Activated CD4-positive, alpha-beta T cell treated with anti-CD3 and anti-CD28 coated beads, Interleukin-2, amount 50 U/mL, for 24 hours (primary cell): ENCODE data around the gene SSBP4.

Source experiments
- DNase-seq, 2 donors: peaks; one replicate each; pipeline ENCODE4 v3.0.0-alpha.2; 2020; ENCODE audit warnings: low read depth in 1 of 2, low spot score in 1 of 2

SSBP4 gene

DNA sequence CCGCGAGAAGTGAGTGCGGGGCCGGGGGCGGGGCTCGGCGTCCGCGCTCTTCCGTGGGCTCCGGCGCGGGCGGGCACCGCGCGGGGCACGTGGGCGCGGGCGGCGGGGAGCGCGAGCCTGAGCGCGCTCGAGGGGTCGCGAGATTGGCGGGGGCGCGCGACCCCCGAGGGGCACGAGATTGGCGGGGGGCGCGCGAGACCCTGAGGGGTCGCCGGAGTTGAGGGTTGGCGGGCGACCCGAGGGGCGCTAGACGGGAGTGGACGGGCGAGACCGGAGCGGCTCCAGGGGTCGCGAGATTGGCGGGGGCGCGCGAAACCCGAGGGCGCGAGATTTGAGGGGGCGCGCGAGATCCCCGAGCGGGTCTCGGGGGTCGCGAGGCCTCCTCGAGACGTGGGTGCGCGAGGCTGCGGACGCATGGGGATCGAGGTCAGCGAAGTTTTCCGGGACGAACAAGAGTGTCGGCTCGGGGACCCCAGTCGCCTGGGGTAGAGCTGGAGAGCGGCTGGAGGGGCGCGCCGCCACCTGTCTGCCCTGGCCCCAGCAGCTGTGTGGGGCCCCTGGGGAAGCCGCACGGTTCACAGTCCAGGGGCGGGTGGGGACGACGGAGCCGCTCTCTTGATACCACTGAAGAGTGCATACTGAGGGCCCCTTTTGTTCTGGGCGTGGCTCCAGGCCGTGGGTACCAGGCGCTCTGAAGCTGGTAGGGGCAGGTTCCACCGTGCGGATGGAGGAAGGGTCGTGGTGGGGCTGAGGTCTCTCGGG, 682 bp downstream of the SSBP4 start:
- DNase-seq = no peak

GRCh38 chr19:18420930-18421329, 1.7 kb downstream of the SSBP4 start:
- DNase-seq = no peak

- no peak for DNase-seq
Observed at GRCh38 chr19:18421371-18421959, 2.3 kb downstream of the SSBP4 start.

DNA sequence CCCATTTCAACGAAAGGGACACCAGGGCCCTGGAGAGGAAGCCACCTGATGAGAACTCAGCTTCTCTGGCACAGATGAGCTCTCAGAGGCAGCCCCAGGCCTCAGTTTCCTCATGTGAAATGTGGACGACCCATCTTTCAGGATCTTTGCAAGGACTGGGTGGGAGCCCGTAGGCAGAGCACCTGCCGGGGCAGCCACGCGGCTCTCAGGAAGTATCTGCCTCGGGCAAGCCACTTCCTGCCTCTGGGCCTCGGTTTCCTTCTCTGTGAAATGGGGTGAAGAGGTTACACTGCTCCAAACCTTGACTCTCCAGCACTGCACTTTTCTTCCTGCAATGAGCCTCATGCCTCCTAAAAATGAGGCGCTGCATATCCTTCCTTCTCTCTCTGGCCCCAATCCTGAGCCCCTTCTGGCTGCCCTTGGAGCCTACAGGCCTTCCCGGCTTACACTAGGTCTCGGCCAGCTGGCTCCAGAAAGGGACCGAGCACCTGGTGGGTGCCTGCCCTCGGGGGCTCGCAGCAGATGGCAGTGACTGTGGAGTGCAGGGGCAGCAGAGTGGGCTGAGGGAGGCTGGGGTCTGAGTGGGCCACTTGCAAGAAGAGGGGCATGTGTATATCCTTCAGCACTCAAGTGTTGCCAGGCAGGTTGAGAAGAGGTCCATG, 3.5 kb downstream of the SSBP4 start:
- DNase-seq = no peak

GRCh38 chr19:18423258-18424020, 4.2 kb downstream of the SSBP4 start:
- no peak for DNase-seq

- DNase-seq = no peak
Observed at GRCh38 chr19:18424122-18424889, 5.1 kb downstream of the SSBP4 start.

DNA sequence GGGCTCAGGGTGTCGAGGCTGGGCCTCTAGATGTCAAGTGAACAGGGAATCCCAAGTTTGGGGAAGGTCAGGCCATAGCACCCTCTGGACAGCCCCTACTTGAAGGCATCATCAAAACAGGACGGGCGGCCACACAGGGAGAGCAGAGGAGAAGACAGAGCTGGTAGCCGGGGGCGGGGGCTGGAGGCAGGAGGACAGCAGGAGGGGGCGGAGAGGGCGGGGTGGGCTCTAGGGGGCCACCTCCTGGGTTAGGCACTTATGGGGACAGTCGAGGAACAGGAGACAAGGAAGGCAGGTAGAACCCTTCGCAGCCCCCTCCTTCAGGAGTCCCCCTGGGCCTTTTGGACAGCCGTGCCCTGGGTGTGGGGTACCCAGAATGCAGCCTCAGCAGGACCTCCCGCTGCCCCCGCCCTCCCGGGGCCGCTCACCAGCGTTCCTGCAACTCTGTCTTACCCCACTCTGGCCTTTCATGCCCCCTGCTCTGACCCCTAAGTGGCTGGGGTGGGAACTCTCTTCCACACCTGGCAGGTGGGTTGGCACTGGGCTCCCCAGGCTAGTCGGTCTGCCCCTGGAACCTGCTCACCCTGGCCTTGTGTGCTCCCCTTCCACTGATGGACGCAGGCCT, 5.8 kb downstream of the SSBP4 start:
- DNase-seq = no peak

DNA sequence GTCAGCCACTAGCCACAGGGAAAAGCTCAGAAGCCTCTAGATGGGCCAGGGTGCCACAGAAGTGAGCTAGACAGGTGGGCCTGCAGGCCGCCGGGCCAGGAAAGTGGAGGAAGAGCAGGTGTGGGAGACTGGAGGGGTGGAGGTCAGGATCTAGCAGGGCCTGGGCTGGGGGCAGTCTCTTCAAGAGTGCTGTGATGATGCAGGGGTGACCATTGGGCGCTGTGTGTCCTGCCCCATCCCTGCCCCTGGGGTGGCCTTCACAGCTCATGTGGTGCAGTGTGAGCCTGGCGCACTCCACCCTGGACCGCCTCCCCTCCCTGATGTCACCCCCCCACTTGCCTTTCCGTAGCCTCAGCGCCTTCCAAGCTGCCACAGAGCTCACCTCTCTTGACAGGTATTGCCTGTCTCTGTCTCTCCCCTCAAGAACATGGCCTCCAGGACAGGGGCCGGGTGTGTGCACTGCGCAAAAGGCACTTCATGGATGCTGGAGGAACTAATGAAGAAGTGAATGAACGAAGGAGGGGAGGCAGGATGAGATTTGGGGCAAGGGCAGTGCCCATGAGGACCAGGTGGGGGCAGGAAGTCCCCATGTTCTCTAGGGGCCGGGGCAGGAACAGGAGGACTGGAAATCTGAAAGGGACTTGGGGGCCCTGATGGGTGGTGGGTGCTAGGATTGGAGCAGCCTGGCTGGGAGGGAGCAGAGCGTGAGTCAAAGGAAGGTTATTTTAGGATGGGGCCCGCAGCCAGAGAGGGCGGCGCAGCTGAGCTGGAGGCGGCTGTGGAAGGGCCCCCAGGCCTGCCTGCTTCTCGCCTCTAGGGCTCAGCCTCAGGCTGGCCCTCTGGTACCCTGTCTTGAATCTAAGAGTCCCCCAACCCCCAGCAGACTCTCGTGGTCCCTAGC, 6.6 kb downstream of the SSBP4 start:
- DNase-seq = no peak

DNA sequence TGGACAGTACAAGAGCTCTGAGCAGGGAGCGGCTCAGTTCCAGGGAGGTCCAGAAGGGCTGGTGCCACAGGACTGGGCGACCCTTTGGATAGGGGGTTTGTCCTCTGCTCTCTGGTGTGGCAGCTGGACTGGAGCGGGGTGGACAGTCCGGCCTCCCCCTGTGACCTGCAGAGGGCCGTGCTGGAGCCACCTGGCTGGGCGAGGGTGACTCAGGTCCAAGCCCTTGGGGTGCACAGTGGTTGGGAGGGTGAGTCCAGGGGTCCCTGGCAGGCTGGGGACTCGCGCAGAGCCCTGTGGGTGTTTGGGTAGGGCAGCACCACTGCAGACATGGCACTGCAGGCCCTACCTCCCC, 7.2 kb downstream of the SSBP4 start:
- DNase-seq = no peak

DNA sequence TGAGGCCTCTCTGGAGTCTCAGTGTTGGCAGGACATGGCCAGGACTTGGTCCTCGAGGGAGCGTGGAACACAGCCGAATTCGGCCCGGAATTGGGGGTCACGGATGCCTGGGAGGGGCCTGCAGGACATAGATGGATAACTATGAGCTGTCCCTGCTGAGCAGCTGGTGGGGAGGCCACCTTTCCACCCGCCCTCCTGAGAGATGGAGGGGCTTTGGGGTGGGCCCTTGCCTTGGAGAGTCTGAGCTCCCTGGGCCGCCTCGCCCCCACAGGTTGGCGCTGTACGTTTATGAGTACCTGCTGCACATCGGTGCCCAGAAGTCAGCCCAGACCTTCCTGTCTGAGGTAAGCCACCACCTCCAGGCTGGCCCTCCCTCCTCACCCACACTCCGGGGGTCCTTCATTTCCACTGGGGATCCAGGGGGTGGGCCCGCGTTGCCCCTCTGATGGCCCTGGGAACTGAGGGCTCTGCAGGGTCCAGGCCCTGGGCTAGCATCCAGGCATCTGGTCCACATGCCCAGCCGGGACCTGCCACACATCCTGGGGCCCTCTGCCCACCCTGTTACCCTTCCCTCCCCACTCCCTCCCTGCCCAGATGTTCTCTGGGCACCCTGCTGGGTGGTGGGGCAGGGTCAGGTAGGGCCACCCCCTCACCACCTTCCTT, 8.0 kb downstream of the SSBP4 start:
- DNase-seq = no peak

DNA sequence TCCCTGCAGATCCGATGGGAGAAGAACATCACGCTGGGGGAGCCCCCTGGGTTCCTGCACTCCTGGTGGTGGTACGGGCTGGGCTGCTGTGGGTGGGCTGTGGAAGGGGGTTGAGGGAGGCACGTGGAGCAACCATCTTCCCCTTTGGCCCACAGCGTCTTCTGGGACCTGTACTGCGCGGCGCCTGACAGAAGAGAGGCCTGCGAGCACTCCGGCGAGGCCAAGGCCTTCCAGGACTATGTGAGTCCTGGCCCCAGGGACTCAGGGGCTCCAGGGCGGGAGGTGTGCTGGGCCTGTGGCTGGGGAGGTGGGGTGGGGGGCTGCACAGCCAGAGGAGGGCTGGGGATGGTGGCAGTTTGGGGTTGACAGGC, 8.5 kb downstream of the SSBP4 start:
- no peak for DNase-seq

GRCh38 chr19:18428173-18428786, 9.1 kb downstream of the SSBP4 start:
- DNase-seq = no peak

- DNase-seq = peak in 1 of 2 donors; percentile 55
Observed at GRCh38 chr19:18428787-18429674, 9.8 kb downstream of the SSBP4 start.

DNA sequence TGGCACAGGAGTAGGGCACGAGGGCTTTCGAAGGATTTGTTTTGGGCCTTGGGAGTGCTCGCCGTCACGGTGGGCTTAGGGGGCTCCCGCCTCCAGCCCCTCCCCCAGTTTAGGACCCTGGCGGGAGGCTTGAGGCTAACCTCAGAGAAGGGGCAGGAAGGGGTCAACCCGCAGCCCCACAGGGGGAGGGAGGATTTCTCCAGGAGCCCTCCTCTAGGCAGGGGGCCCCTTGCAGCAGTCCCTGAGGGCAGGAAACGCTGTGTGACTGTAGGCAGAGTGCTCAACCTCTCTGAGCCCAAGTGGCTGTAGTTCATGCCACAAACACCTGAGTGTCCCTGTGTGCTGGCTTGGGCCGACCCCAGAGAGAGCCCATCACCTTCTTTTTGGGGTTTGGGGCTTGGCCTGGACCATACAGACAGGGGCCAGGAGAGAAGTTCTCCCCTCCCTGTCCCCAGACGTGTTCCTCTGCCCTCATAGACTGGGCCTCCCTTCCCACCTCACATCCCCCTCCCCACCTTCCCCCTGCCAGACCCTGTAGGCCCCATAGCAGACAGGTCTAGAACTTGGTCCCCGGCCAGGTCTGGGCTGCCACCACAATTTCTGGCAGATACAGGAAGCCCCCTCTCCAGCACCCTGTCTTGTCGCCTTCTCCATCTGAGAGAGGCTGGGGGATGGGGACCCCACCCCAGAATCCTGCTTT, 10.7 kb downstream of the SSBP4 start:
- DNase-seq = no peak

GRCh38 chr19:18430417-18431144, 11.4 kb downstream of the SSBP4 start:
- DNase-seq = no peak
